Activated CD4-positive, alpha-beta T cell treated with anti-CD3 and anti-CD28 coated beads, Interleukin-2, amount 10 ng/mL, durations not matched to agents 24 days and 14 days (primary cell): ENCODE measurements around the gene TASOR. TPM values are rescaled to one million over a fixed set of nuclear protein-coding genes. Genes with fewer than 3 reads are reported as not detected.

ENCODE experiments used
- DNase-seq: peaks from one replicate; pipeline ENCODE4 v3.0.0; 2022
- H3K27ac Mint-ChIP-seq: one replicate; pipeline ENCODE4 v1.8.0; 2022; ENCODE audit warnings: mild to moderate bottlenecking, mixed read lengths
- H3K27me3 Mint-ChIP-seq: one replicate; pipeline ENCODE4 v1.8.0; 2022; ENCODE audit warnings: mixed read lengths
- H3K36me3 Mint-ChIP-seq: one replicate; pipeline ENCODE4 v1.8.0; 2022; ENCODE audit warnings: low read depth, mild to moderate bottlenecking, mixed read lengths
- H3K4me1 Mint-ChIP-seq: one replicate; pipeline ENCODE4 v1.8.0; 2021; ENCODE audit warnings: mixed read lengths
- H3K4me3 Mint-ChIP-seq: one replicate; pipeline ENCODE4 v1.8.0; 2022; ENCODE audit warnings: mild to moderate bottlenecking, moderate library complexity, mixed read lengths
- H3K9me3 Mint-ChIP-seq: one replicate; pipeline ENCODE4 v1.8.0; 2021; ENCODE audit warnings: mixed read lengths
- intact Hi-C: fragments of 100-400 bp; cut with micrococcal nuclease; formaldehyde crosslinking; loops from one replicate; pipeline ENCODE4 v1.15.1; 2023
- total RNA-seq: library from RNA; stranded (reverse); gene quantifications from 2 replicates; pipeline ENCODE4 v1.2.3, GENCODE V29; 2022

The TASOR gene
- total RNA-seq, 1 donor from 2014 or later, result 65.0 TPM

DNA sequence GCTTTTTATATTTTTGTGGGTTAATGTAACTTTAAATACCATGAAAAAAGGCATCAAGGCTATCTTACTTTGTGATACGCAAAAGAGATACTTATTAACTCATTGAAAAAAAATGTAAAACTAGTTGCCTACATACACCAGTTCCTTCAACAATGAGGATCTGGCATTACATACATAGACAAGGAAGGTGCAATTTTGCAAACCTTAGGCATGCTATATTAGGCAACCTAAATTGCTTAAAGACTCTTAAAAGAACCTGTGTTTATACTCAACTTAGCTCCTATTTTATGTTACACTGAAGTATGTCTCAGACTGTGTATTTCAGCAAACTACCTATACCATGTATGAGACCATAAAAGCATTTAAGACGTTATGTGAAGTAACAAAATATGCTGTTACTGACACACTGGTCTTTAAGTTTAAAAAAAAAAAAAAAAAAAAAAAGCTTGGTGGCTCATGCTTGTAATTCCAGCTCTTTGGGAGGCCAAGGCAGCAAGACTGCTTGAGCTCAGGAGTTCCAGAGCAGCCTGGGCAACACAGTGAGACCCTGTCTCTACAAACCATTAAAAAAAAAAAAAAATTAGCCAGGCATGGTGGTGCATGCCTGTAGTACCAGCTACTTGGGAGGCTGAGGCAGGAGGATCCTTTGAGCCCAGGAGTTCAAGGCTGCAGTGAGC is 9.1 kb downstream of the TASOR start:
- H3K4me1 Mint-ChIP-seq, result peaks cover 19% of the 10 kb centered on the region
- H3K27me3 Mint-ChIP-seq, result no peaks in the 10 kb centered on the region
- H3K36me3 Mint-ChIP-seq, result peaks cover 60% of the 10 kb centered on the region
- DNase-seq, result no peak
- H3K9me3 Mint-ChIP-seq, result peaks cover 8% of the 10 kb centered on the region
- H3K27ac Mint-ChIP-seq, result no peak overlapping the region
- H3K4me3 Mint-ChIP-seq, result no peak overlapping the region
- intact Hi-C loops, result no loop called here

GRCh38 chr3:56667973-56668579 is 15.0 kb downstream of the TASOR start:
- Mint-ChIP-seq H3K36me3 (peaks cover 72% of the 10 kb centered on the region), H3K4me1 (peaks cover 11% of the 10 kb centered on the region), H3K27me3 (no peaks in the 10 kb centered on the region), H3K4me3 (no peak overlapping the region), H3K27ac (peak overlapping the region; percentile 2), H3K9me3 (peaks cover 3% of the 10 kb centered on the region)
- no peak for DNase-seq
- intact Hi-C loops, result no loop called here

DNA sequence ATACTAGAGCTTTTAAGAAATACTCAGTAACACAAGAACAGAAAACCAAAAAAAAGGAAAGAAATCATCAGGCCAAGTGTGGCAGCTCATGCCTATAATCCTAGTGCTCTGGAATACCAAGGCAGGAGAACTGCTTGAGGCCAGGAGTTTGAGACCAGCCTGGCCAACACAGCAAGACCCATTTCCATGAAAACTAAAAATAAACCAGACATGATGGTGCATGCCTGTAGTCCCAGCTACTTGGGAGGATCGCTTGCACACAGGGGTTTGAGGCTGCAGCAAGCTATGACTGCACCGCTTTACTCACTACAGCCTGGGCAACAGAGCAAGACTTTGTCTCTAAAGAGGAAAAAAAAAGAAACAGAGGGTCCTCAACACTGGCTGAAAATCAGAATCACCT is 18.2 kb downstream of the TASOR start:
- Mint-ChIP-seq H3K27me3 (no peaks in the 10 kb centered on the region), H3K4me1 (peaks cover 14% of the 10 kb centered on the region), H3K4me3 (no peak overlapping the region), H3K36me3 (peaks cover 74% of the 10 kb centered on the region), H3K27ac (no peak overlapping the region), H3K9me3 (peaks cover 3% of the 10 kb centered on the region)
- intact Hi-C loops, result no loop called here
- no peak for DNase-seq

DNA sequence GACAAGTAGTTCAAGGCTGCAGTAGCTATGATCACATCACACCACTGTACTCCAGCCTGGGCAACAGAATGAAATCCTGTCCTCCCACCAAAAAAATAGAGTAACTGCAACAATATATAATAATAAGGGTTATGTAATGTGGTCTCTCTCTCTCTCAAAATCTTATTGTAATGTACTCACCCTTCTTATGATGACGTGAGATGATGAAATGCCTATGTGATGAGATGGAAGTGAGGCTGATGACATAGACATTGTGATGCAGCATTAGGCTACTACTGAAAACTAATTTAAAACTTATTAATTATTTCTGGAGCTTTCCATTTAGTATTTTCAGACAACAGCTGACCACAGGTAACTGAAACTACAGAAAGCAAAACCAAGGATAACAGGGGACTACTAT is 27.4 kb downstream of the TASOR start:
- no peak for DNase-seq
- Mint-ChIP-seq H3K4me3 (no peak overlapping the region), H3K4me1 (peaks cover 19% of the 10 kb centered on the region), H3K36me3 (peaks cover 81% of the 10 kb centered on the region), H3K9me3 (no peaks in the 10 kb centered on the region), H3K27me3 (no peaks in the 10 kb centered on the region), H3K27ac (no peak overlapping the region)
- intact Hi-C loops, result no loop called here

GRCh38 chr3:56654460-56654859 is 28.6 kb downstream of the TASOR start:
- H3K4me3 Mint-ChIP-seq, result no peak overlapping the region
- H3K27me3 Mint-ChIP-seq, result no peaks in the 10 kb centered on the region
- H3K36me3 Mint-ChIP-seq, result peaks cover 77% of the 10 kb centered on the region
- no peaks in the 10 kb centered on the region for H3K9me3 Mint-ChIP-seq
- peaks cover 15% of the 10 kb centered on the region for H3K4me1 Mint-ChIP-seq
- H3K27ac Mint-ChIP-seq, result no peak overlapping the region
- no peak for DNase-seq
- intact Hi-C loops, result no loop called here

DNA sequence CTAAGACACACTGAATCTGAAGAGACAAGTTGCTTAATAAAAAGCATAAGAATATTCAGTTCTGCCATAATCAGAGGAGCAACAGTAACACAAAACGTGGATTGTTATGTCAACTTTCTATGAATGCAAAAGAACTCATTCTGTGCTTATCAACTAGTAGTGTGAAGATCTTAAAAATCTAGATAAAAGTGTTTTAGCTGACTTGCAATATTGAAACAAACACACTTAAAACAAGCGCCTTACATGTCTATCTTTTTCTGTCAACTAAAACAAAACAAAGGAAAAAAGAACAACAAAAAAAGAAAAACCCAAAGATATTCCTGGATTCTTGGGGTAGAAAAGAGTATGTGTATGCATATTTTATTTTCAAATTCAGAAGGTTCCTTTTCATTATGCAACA is 37.7 kb downstream of the TASOR start:
- intact Hi-C loops, result no loop called here
- Mint-ChIP-seq H3K36me3 (peaks cover 61% of the 10 kb centered on the region), H3K4me1 (peaks cover 17% of the 10 kb centered on the region), H3K27me3 (no peaks in the 10 kb centered on the region), H3K4me3 (no peak overlapping the region), H3K27ac (no peak overlapping the region), H3K9me3 (no peaks in the 10 kb centered on the region)
- DNase-seq, result no peak

GRCh38 chr3:56633602-56634535 is 49.2 kb downstream of the TASOR start:
- DNase-seq, result no peak
- peaks cover 45% of the 10 kb centered on the region for H3K36me3 Mint-ChIP-seq

More at GRCh38 chr3:56633602-56634535, 49.2 kb downstream of the TASOR start:
- H3K9me3 Mint-ChIP-seq, result no peaks in the 10 kb centered on the region
- no peak overlapping the region for H3K4me3 Mint-ChIP-seq
- H3K27ac Mint-ChIP-seq, result no peak overlapping the region
- no peaks in the 10 kb centered on the region for H3K27me3 Mint-ChIP-seq
- intact Hi-C loops, result no loop called here
- H3K4me1 Mint-ChIP-seq, result peaks cover 5% of the 10 kb centered on the region

Other genes starting within 250 kb of the TASOR start
- gene ERC2, start 214.8 kb downstream of the TASOR start, total RNA-seq, result 0.19 TPM in 1 of 2 replicates, not detected in the other
- 36.8 and 37.8 TPM in 2 replicates for gene CCDC66, start 126.1 kb downstream of the TASOR start, total RNA-seq
- gene ARHGEF3, start 118.7 kb upstream of the TASOR start, total RNA-seq, result 52.7 and 54.4 TPM in 2 replicates